Measurements from ENCODE around the gene ARIH2.

ARIH2 gene

DNA sequence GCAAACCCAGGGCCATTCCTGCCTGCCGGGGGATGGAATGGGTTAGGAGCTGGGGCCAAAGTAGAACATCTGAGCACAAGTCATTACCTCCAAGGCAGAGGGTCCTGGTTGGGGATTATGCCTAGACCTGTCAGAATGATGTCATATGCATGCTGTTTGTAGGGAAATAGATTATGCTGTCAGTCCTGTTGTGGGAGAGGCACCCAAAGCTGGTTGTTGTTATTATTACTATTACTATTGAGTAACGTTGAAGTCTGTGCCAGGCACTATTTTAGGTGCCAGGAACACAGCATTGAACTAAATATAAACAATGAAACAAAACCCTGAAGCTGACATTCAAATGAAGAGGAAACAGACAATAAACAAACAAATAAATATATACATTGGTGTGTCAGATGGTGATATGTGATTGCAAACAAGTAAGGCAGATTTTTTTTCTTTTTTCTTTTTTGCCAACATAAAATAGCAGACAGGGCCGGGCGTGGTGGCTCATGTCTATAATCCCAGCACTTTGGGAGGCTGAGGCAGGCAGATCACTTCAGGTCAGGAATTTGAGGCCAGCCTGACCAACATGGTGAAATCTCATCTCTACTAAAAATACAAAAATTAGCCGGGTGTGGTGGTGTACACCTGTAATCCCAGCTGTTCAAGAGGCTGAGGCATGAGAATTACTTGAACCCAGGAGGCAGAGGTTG is 73.4 kb downstream of the ARIH2 start:
- Histone ChIP-seq H3K36me3 (replicated peaks) (peaks cover 7% of the 10 kb centered on the region), H3K4me1 (peaks cover 10% of the 10 kb centered on the region), H3K4me3 (peak overlapping the region; percentile 60), H3K27me3 (ENCODE audit: low read depth) (no peaks in the 10 kb centered on the region), H3K9me3 (no peaks in the 10 kb centered on the region)
- in situ Hi-C loops (cut with MboI; ENCODE audit: low sequenced_read_pairs), result no loop called here
- no peak for DNase-seq (ENCODE audit: low spot score in 2 of 2)

GRCh38 chr3:48993834-48994233 is 75.2 kb downstream of the ARIH2 start:
- H3K4me3 ChIP-seq, result no peak overlapping the region
- in situ Hi-C loops (cut with MboI; ENCODE audit: low sequenced_read_pairs), result no loop called here

GRCh38 chr3:48996640-48997039 is 78.0 kb downstream of the ARIH2 start:
- no peak for DNase-seq (ENCODE audit: low spot score in 2 of 2)
- H3K27me3 ChIP-seq (ENCODE audit: low read depth), result no peaks in the 10 kb centered on the region
- in situ Hi-C loops (cut with MboI; ENCODE audit: low sequenced_read_pairs), result no loop called here
- peaks cover 7% of the 10 kb centered on the region for H3K36me3 ChIP-seq (replicated peaks)
- no peaks in the 10 kb centered on the region for H3K9me3 ChIP-seq
- H3K4me3 ChIP-seq, result no peak overlapping the region
- H3K4me1 ChIP-seq, result peaks cover 2% of the 10 kb centered on the region; the same call in 1 of the 2 replicates

More at GRCh38 chr3:48993834-48994233, 75.2 kb downstream of the ARIH2 start:
- DNase-seq (ENCODE audit: low spot score in 2 of 2), result no peak
- Histone ChIP-seq H3K9me3 (no peaks in the 10 kb centered on the region), H3K36me3 (replicated peaks) (peaks cover 7% of the 10 kb centered on the region), H3K27me3 (ENCODE audit: low read depth) (no peaks in the 10 kb centered on the region), H3K4me1 (peaks cover 10% of the 10 kb centered on the region)

- H3K9me3 ChIP-seq, result no peaks in the 10 kb centered on the region
- peaks cover 7% of the 10 kb centered on the region for H3K36me3 ChIP-seq (replicated peaks)
- no peak for DNase-seq (ENCODE audit: low spot score in 2 of 2)
- in situ Hi-C loops (cut with MboI; ENCODE audit: low sequenced_read_pairs), result no loop called here
- no peak overlapping the region for H3K4me3 ChIP-seq
- H3K27me3 ChIP-seq (ENCODE audit: low read depth), result no peaks in the 10 kb centered on the region
- no peaks in the 10 kb centered on the region for H3K4me1 ChIP-seq
Measured at GRCh38 chr3:48997102-48997635, 78.5 kb downstream of the ARIH2 start.

- Histone ChIP-seq H3K4me1 (no peaks in the 10 kb centered on the region), H3K36me3 (replicated peaks) (peaks cover 7% of the 10 kb centered on the region), H3K9me3 (no peaks in the 10 kb centered on the region), H3K27me3 (ENCODE audit: low read depth) (no peaks in the 10 kb centered on the region), H3K4me3 (no peak overlapping the region)
- peak in 1 of 2 experiments; percentile 35 for DNase-seq (ENCODE audit: low spot score in 2 of 2)
- in situ Hi-C loops (cut with MboI; ENCODE audit: low sequenced_read_pairs), result no loop called here
Measured at GRCh38 chr3:48997714-48998637, 79.3 kb downstream of the ARIH2 start.

DNA sequence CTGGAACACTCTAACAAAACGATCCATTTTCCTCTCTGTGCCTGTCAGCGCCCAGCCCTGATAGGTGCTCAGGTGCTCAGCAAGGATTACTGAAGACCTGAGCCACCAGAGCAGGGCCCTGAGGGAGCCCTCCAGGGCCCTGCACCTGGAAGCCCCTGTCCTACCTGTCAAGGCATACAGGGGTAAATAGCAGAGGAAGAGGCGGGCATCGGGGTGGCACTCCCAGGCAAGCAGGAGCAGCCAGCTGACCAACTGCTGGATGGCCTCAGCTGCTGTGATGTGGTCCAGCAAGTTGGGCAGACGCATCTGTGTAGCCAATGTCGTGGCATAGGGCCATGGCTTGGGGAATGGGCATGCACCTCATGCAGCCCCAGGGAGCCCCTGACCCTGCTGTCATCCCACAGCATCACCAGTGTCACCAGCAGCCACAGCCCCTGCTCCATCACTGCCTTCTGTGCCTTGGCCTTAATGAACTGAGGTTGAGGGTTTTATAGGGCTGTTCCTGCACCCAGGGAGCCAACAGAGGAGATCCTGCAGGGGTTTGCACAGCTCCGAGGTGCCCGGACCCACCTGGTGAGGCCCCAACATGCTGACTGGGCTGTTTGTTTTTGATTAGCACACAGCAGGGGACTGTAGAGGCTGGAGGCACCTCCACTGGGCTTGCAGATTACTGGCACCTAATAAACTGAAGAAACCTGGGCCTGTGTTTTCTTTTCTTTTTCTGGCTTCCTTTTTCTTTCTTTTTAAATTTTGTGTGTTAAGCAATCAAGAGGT is 80.6 kb downstream of the ARIH2 start:
- Histone ChIP-seq H3K4me3 (no peak overlapping the region), H3K36me3 (replicated peaks) (peaks cover 7% of the 10 kb centered on the region), H3K9me3 (no peaks in the 10 kb centered on the region), H3K27me3 (ENCODE audit: low read depth) (no peaks in the 10 kb centered on the region), H3K4me1 (no peaks in the 10 kb centered on the region)
- DNase-seq (ENCODE audit: low spot score in 2 of 2), result no peak
- in situ Hi-C loops (cut with MboI; ENCODE audit: low sequenced_read_pairs), result no loop called here

- in situ Hi-C loops (cut with MboI; ENCODE audit: low sequenced_read_pairs), result no loop called here
- no peaks in the 10 kb centered on the region for H3K9me3 ChIP-seq
- DNase-seq (ENCODE audit: low spot score in 2 of 2), result no peak
- H3K36me3 ChIP-seq (replicated peaks), result peaks cover under 1% of the 10 kb centered on the region
- no peaks in the 10 kb centered on the region; the same call in 1 of the 2 replicates for H3K4me1 ChIP-seq
- H3K4me3 ChIP-seq, result no peak overlapping the region
- no peaks in the 10 kb centered on the region for H3K27me3 ChIP-seq (ENCODE audit: low read depth)
Measured at GRCh38 chr3:49001155-49001554, 82.5 kb downstream of the ARIH2 start.

DNA sequence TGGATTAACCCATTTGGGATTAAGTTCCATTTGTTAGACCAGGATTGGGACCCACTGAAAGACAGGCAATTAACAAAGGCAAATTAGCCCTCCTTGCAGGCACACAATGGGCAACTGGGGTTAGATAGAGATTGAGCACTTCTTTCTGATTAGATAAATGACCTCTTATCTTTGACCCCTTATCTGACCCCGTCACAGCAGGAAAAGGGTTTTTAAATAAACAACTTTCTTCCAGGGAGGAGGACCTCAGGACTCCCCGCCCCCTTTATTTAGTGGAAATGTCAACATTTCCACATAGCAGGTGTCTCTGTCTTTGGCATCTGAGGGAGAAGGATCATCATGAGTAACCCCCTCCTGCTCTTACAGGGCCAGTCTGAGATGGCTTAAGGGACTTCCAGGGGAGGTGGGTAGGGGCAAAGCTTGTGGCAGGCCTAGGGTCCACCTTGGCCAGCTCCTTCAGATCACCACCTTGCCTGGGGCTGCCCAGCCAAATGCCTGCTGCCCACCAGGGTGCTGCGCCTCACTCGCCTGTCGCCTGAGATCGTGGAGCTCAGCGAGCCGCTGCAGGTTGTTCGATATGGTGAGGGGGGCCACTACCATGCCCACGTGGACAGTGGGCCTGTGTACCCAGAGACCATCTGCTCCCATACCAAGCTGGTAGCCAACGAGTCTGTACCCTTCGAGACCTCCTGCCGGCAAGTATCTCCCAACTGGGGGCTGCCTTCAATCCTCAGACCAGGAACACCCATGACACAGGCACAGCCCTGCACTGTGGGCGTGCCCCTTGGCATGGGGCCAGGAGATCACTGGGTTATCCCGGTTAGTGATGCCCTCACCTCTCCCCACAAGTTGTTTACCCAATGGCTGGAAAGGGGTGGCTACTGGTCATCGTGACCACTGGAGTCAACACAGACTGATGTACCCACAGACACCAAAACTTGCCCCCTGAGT is 86.0 kb downstream of the ARIH2 start:
- Histone ChIP-seq H3K9me3 (no peaks in the 10 kb centered on the region), H3K4me1 (peaks cover 13% of the 10 kb centered on the region), H3K27me3 (ENCODE audit: low read depth) (no peaks in the 10 kb centered on the region), H3K4me3 (no peak overlapping the region), H3K36me3 (replicated peaks) (no peaks in the 10 kb centered on the region; the same call in 1 of the 2 replicates)
- DNase-seq (ENCODE audit: low spot score in 2 of 2), result peak in 1 of 2 experiments; percentile 43
- in situ Hi-C loops (cut with MboI; ENCODE audit: low sequenced_read_pairs), result no loop called here

DNA sequence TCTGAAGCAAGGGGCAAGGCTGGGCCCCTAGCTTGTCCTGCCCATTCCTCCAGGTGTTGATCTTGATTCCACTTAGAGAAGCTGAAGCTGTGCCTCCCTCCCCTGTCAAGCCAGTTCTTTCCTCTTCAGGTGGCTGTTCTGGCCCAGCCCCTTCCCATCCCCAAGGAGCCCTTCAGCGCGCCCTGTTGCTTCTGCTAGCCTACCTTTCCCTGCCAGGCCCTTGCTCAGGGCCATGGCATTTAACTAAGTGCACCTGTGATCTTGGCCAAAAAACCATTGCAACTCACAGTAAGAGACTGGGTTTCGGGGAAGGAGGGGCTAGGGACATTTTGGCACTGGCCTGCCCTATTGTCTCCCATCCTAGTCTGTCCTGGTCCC is 86.7 kb downstream of the ARIH2 start:
- DNase-seq (ENCODE audit: low spot score in 2 of 2), result no peak
- no peak overlapping the region for H3K4me3 ChIP-seq
- H3K4me1 ChIP-seq, result peaks cover 13% of the 10 kb centered on the region
- in situ Hi-C loops (cut with MboI; ENCODE audit: low sequenced_read_pairs), result no loop called here
- no peaks in the 10 kb centered on the region; the same call in 1 of the 2 replicates for H3K36me3 ChIP-seq (replicated peaks)
- H3K27me3 ChIP-seq (ENCODE audit: low read depth), result no peaks in the 10 kb centered on the region
- no peaks in the 10 kb centered on the region for H3K9me3 ChIP-seq

GRCh38 chr3:49005998-49006397 is 87.4 kb downstream of the ARIH2 start:
- in situ Hi-C loops (cut with MboI; ENCODE audit: low sequenced_read_pairs), result no loop called here
- H3K27me3 ChIP-seq (ENCODE audit: low read depth), result no peaks in the 10 kb centered on the region
- H3K9me3 ChIP-seq, result no peaks in the 10 kb centered on the region
- no peaks in the 10 kb centered on the region for H3K36me3 ChIP-seq (replicated peaks)
- DNase-seq (ENCODE audit: low spot score in 2 of 2), result no peak
- H3K4me3 ChIP-seq, result peak overlapping the region; percentile 79
- H3K4me1 ChIP-seq, result peaks cover 13% of the 10 kb centered on the region

DNA sequence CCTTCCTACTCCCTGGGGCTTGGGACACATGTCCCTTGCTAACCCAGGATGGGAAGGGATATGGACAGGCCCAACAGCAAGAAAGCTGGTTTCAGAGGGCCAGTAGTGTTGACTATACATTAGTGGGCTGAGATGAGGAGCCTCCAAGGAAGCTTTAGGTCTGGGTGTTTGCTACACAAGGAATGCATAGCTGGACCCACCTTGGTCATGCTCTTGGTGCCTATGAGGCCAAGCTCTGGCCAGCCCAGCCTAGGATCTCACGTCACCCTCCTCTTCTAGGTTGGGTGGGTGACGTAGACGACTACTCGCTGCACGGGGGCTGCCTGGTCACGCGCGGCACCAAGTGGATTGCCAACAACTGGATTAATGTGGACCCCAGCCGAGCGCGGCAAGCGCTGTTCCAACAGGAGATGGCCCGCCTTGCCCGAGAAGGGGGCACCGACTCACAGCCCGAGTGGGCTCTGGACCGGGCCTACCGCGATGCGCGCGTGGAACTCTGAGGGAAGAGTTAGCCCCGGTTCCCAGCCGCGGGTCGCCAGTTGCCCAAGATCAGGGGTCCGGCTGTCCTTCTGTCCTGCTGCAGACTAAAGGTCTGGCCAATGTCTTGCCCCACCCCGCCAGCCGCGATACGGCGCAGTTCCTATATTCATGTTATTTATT is 87.9 kb downstream of the ARIH2 start:
- in situ Hi-C loops (cut with MboI; ENCODE audit: low sequenced_read_pairs), result no loop called here

DNA sequence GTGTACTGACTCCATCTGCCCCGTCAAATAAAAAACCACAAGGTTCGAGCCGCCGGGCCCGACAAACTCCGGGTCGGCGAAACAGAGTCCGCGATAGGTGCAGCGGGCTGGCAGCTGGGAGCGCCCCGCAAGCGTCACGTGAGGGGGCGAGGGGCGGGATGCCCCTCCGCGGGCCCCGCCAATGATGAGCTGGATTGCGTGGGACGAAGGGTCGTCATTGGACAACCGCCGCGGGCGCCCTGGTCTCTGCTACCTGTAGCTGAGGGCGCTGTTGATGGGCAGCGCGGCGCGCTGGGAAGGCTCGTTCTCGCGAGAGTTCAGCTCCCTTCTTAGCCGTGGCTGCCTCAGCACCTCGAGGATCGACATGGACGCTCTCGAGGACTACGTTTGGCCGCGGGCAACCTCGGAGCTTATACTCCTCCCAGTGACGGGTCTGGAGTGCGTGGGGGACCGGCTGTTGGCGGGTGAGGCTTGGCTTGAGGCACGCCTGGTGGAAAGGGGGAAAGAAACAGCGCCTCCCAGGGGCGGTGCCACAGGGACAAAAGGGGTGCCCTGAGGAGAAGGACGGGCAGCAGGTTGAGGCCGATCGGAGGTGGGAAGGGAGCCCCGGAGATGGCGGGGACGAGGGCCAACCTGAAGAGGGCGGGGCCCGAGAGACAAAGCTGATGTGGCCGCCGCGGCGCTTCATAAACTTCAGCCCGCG is 88.6 kb downstream of the ARIH2 start, which contains the start of gene WDR6:
Gene WDR6, plus strand, starts transcription at position 324 of the 703 bp plus-strand sequence. Its CDS starts 41 bp downstream, at position 365.
- H3K9me3 ChIP-seq, result no peaks in the 10 kb centered on the region
- DNase-seq (ENCODE audit: low spot score in 2 of 2), result peak; percentile 97 to 99
- H3K4me1 ChIP-seq, result peaks cover 13% of the 10 kb centered on the region
- peaks cover 7% of the 10 kb centered on the region for H3K36me3 ChIP-seq (replicated peaks)
- H3K27me3 ChIP-seq (ENCODE audit: low read depth), result no peaks in the 10 kb centered on the region
- in situ Hi-C loops (cut with MboI; ENCODE audit: low sequenced_read_pairs), result no loop called here
- H3K4me3 ChIP-seq, result peak within 1 kb of the TSS; percentile 79

More for the DNA sequence above, 87.9 kb downstream of the ARIH2 start:
- peaks cover under 1% of the 10 kb centered on the region for H3K36me3 ChIP-seq (replicated peaks)
- H3K9me3 ChIP-seq, result no peaks in the 10 kb centered on the region
- H3K27me3 ChIP-seq (ENCODE audit: low read depth), result no peaks in the 10 kb centered on the region
- H3K4me3 ChIP-seq, result peak overlapping the region; percentile 79
- peaks cover 13% of the 10 kb centered on the region for H3K4me1 ChIP-seq
- no peak for DNase-seq (ENCODE audit: low spot score in 2 of 2)
